ENCODE results near the gene RNU7-1. TPM values are rescaled to one million over a fixed set of nuclear protein-coding genes. Genes with fewer than 3 reads are reported as not detected.

The RNU7-1 gene
- total and polyA plus RNA-seq, 10 donors: not detected

DNA sequence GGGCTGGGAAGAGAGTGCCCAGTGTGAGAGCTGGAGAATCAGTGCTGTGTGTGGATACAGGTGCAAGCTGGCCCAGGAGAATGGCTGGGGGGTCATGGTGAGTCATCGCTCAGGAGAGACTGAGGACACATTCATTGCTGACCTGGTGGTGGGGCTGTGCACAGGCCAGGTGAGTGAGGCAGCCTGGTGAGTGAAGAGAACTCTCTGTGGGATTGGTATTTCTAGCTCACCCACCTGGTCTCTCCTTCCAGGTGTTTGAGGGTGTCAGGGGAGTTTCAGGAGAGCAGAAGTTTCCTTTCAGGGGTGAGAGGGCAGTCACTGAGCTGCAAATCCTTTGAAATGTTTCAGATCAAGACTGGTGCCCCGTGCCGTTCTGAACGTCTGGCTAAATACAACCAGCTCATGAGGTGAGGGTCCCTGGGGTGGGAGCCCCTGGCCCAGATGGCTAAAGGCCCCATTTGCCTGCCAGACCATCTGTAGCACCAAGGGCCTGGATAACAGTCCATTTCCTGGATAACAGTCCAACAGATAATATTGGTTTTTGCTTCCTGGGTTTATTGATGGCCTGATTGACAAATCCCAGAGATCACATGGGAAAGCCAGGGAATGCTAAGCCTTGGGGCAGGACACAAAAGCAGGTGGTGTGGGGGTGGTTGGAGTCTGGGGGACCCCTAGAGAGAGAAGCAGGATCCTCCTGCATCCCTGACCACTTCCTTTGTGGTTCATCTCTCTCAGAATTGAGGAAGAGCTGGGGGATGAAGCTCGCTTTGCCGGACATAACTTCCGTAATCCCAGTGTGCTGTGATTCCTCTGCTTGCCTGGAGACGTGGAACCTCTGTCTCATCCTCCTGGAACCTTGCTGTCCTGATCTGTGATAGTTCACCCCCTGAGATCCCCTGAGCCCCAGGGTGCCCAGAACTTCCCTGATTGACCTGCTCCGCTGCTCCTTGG is 21.3 kb upstream of the RNU7-1 start:
- WGBS, 5 donors: 53 to 58% (median 55%) methylated on average over 9 of the region's 9 CpGs

DNA sequence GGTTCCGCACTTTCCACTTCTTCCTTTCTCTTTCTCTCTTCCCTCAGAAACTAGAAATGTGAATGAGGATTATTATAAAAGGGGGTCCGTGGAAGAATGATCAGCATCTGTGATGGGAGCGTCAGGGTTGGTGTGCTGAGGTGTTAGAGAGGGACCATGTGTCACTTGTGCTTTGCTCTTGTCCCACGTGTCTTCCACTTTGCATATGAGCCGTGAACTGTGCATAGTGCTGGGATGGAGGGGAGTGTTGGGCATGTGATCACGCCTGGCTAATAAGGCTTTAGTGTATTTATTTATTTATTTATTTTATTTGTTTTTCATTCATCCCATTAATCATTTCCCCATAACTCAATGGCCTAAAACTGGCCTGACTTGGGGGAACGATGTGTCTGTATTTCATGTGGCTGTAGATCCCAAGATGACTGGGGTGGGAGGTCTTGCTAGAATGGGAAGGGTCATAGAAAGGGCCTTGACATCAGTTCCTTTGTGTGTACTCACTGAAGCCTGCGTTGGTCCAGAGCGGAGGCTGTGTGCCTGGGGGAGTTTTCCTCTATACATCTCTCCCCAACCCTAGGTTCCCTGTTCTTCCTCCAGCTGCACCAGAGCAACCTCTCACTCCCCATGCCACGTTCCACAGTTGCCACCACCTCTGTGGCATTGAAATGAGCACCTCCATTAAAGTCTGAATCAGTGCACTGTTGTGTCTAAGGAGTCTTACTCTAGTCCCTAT is 20.4 kb upstream of the RNU7-1 start:
- TF ChIP-seq POLR2A (IDR thresholded peaks at IDR 0.05): no peak
- TF ChIP-seq, protein P1, sequence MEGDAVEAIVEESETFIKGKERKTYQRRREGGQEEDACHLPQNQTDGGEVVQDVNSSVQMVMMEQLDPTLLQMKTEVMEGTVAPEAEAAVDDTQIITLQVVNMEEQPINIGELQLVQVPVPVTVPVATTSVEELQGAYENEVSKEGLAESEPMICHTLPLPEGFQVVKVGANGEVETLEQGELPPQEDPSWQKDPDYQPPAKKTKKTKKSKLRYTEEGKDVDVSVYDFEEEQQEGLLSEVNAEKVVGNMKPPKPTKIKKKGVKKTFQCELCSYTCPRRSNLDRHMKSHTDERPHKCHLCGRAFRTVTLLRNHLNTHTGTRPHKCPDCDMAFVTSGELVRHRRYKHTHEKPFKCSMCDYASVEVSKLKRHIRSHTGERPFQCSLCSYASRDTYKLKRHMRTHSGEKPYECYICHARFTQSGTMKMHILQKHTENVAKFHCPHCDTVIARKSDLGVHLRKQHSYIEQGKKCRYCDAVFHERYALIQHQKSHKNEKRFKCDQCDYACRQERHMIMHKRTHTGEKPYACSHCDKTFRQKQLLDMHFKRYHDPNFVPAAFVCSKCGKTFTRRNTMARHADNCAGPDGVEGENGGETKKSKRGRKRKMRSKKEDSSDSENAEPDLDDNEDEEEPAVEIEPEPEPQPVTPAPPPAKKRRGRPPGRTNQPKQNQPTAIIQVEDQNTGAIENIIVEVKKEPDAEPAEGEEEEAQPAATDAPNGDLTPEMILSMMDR (IDR thresholded peaks at IDR 0.05 in 8 of 11, conservative IDR thresholded peaks at IDR 0.05 in 3 of 11): no peak
- no peak for TF ChIP-seq POLR2AphosphoS5 (IDR thresholded peaks at IDR 0.05)
- Histone ChIP-seq H3K36me3 (peaks cover 0 to 10% (median 2%) of the 10 kb centered on the region in 6 donors), H3K27me3 (replicated peaks in 1 of 7) (peaks cover 0 to 13% (median 0%) of the 10 kb centered on the region in 7 donors), H3K27ac (peak overlapping the region in 5 of 8 donors; percentile 55 to 95 (median 57)), H3K4me1 (peaks cover 5 to 63% (median 57%) of the 10 kb centered on the region in 6 donors), H3K4me3 (peak overlapping the region in 1 of 8 donors; percentile 8), H3K9me3 (no peaks in the 10 kb centered on the region)
- intact Hi-C loops (cut with DNase I; ENCODE audit: low total_unique reads): no loop called here
- 72 to 75% (median 75%) methylated on average over 10 of the region's 10 CpGs for WGBS, 5 donors
- DNase-seq: peak; percentile 58

More for the DNA sequence above, 21.3 kb upstream of the RNU7-1 start:
- Histone ChIP-seq H3K4me3 (peak overlapping the region in 1 of 8 donors; percentile 8), H3K9me3 (no peaks in the 10 kb centered on the region), H3K4me1 (peaks cover 5 to 59% (median 55%) of the 10 kb centered on the region in 6 donors), H3K36me3 (peaks cover 0 to 19% (median 3%) of the 10 kb centered on the region in 6 donors), H3K27ac (peak overlapping the region in 6 of 8 donors; percentile 5 to 95 (median 56)), H3K27me3 (replicated peaks in 1 of 7) (peaks cover 0 to 7% (median 0%) of the 10 kb centered on the region in 7 donors)
- peak; percentile 74 for DNase-seq
- peak in 1 of 3 donors; percentile 16 for TF ChIP-seq POLR2AphosphoS5 (IDR thresholded peaks at IDR 0.05)
- TF ChIP-seq, protein P1 (IDR thresholded peaks at IDR 0.05 in 8 of 11, conservative IDR thresholded peaks at IDR 0.05 in 3 of 11): no peak
- intact Hi-C loops (cut with DNase I; ENCODE audit: low total_unique reads): no loop called here

DNA sequence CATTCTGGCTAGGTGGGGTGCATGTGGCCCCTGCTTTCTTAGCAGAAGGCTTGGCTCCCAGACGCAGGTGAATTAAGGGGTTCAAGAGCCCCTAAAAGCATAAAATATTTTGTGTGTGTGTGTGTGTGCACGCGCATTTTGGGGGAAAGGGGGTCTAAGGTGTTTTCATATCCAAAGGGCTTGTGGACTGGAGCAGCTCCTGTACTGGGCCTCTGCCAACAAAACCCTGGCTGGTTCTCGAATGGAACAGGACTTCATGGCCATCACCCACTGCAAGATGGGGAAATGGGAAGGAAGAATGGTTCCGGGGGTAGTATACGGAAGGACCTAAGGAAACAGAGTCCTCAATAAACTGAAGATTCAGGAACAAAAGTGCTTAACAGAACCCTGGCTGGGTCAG is 19.8 kb upstream of the RNU7-1 start:
- no peak for TF ChIP-seq POLR2AphosphoS5 (IDR thresholded peaks at IDR 0.05)
- TF ChIP-seq, protein P1 (IDR thresholded peaks at IDR 0.05 in 8 of 11, conservative IDR thresholded peaks at IDR 0.05 in 3 of 11): no peak
- TF ChIP-seq POLR2A (IDR thresholded peaks at IDR 0.05): no peak
- Histone ChIP-seq H3K4me1 (peaks cover 7 to 70% (median 62%) of the 10 kb centered on the region in 6 donors), H3K4me3 (peak overlapping the region in 1 of 8 donors; percentile 44), H3K27me3 (replicated peaks in 1 of 7) (peaks cover 0 to 18% (median 0%) of the 10 kb centered on the region in 7 donors), H3K27ac (peak overlapping the region in 5 of 8 donors; percentile 90 to 96 (median 93)), H3K9me3 (no peaks in the 10 kb centered on the region), H3K36me3 (peaks cover 0 to 10% (median 0%) of the 10 kb centered on the region in 6 donors)
- WGBS, 5 donors: 57 to 79% (median 67%) methylated on average over 6 of the region's 6 CpGs
- intact Hi-C loops (cut with DNase I; ENCODE audit: low total_unique reads): no loop called here
- DNase-seq: peak; percentile 44

Data from spleen (tissue), 11 donors.